Neural progenitor cell (in vitro differentiated cells): ENCODE measurements around the gene SMARCA4.

Source experiments
- EZH2 ChIP-seq: fragments of 200-600 bp; sonication (generic); IDR thresholded peaks from 2 replicates; pipeline ENCODE4 v1.6.1; 2017; ENCODE audit warnings: antibody characterized with exemption, mild to moderate bottlenecking, moderate library complexity
- EZH2phosphoT487 ChIP-seq: fragments of 200-600 bp; sonication (generic); IDR thresholded peaks from 2 replicates; pipeline ENCODE4 v1.6.1; 2017; ENCODE audit warnings: antibody characterized with exemption
- TF ChIP-seq, protein P1 (sequence below): fragments of 200-600 bp; sonication (generic); IDR thresholded peaks from 2 replicates; pipeline ENCODE4 v1.5.1; 2017; ENCODE audit warnings: antibody characterized with exemption, mild to moderate bottlenecking

DNA sequence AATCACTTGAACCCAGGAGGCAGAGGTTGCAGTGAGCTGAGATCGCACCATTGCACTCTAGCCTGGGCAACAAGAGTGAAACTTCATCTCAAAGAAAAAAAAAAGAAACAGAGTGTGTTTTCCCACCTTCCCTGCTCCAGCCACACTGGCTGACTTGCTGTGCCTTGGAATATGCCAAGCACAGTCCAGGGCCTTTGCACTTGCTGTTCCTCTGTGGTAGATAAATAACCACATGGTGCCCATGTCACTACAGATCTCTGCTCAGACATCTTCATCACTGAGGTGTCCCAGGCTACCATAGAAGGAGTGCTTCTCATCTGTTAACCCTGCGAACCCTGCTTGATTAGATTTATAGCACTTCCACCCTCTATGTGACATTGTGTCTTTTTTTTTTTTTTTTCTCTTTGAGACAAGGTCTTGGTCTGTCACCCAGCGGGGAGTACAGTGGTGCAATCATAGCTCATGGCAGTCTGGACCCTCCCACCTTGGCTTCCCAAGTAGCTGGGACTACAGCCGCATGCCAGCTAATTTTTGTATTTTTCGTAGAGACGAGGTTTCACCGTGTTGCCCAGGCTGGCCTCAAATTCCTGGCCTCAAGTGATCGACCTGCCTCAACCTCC lies 10.4 kb downstream of the SMARCA4 start:
- TF ChIP-seq EZH2phosphoT487, result no peak
- TF ChIP-seq, protein P1, sequence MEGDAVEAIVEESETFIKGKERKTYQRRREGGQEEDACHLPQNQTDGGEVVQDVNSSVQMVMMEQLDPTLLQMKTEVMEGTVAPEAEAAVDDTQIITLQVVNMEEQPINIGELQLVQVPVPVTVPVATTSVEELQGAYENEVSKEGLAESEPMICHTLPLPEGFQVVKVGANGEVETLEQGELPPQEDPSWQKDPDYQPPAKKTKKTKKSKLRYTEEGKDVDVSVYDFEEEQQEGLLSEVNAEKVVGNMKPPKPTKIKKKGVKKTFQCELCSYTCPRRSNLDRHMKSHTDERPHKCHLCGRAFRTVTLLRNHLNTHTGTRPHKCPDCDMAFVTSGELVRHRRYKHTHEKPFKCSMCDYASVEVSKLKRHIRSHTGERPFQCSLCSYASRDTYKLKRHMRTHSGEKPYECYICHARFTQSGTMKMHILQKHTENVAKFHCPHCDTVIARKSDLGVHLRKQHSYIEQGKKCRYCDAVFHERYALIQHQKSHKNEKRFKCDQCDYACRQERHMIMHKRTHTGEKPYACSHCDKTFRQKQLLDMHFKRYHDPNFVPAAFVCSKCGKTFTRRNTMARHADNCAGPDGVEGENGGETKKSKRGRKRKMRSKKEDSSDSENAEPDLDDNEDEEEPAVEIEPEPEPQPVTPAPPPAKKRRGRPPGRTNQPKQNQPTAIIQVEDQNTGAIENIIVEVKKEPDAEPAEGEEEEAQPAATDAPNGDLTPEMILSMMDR, result no peak
- TF ChIP-seq EZH2, result no peak
